ENCODE measurements around the gene GALP.
"Not testable (repeated sequence)": the region's sequence is repeated elsewhere in the genome, so short reads cannot be mapped to it uniquely, and the experiment has no call there.

Gene GALP

DNA sequence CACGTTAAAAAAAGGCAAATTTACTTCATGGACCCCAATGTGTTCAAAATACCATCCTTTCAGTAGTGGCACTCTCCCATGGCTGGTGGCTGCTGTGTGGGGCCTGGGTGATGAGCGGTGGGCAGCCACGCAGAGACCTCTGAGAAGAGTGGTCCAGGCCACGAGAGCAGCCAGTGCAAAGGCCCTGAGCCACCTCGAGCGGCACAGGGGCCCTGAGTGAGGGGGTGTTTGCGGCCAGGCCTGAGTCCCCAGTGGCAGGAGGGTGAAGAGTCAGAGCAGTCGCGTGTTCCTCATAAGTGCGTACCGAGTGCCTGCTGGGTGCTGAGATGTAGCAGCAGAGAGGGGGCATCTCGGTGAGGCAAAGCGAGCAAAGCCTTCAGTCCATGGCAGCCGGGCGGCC, 27.7 kb upstream of the GALP start:
- no peak for DNase-seq (ENCODE audit: low read depth in 2 of 2)

- not testable (repeated sequence) for DNase-seq (ENCODE audit: low read depth in 2 of 2)
Observed at GRCh38 chr19:56148955-56149655, 26.7 kb upstream of the GALP start.

GRCh38 chr19:56149656-56150038, 26.2 kb upstream of the GALP start:
- no peak for DNase-seq (ENCODE audit: low read depth in 2 of 2)

DNA sequence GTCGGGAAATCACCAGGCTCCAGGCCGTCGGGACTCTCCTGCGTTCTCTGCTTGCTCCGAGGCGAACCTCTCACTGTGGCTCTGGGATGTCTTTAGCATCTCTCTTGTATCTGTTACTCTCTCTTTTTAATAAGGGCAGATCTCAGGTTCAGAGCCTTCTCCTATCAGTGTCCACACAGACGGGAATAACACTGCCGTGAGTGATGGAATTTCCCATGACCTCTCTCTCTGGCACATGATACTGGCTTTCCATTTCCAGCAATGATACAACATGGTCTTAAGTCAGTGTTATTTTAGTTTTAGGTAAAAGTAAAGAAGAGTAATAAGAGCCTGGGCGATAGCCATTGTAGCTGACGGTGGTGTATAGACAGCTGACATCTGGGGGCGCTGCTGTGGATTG, 25.4 kb upstream of the GALP start:
- no peak for DNase-seq (ENCODE audit: low read depth in 2 of 2)

GRCh38 chr19:56152644-56153043, 23.2 kb upstream of the GALP start:
- no peak for DNase-seq (ENCODE audit: low read depth in 2 of 2)

DNA sequence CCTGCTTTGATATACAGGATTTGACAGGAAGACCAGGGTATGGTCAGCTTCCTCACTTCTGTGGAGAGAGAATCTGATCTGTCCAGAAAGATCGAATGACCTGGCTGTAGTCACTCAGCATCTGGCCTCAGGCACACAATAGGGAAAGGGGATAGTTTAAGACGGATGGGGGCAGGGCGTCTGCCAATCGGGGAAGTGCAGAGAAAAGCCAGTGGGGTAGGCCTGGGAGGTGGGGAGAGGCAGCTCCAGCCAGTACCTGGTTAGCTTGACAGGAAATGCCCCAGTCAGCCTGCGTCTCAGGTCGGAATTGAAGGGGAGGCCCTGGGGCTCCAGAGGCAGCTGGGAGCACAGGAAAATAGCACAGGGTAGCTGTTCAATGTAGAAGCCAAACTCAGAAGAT, 22.3 kb upstream of the GALP start:
- DNase-seq (ENCODE audit: low read depth in 2 of 2): no peak

GRCh38 chr19:56155124-56155687, 20.6 kb upstream of the GALP start:
- DNase-seq (ENCODE audit: low read depth in 2 of 2): no peak

DNA sequence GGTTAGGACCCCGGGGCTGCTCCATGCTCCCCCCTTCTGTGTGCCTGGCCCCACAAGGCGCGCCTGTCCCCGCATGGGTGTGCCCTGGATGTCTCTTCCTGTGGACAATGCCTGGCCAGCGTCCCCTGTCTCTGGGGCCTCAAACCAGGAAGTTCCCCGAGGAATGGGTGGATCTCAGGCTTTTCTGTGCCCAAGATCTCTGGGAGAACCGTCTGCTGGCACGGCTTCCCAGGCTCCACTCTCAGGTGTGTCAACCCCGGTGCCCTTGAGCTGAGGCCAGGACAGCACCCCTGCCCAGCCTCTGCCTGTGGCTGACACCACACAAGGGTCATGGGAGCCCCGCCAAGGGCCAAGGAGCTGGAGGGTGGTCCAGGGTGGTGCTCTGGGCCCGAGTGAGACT, 19.0 kb upstream of the GALP start:
- no peak for DNase-seq (ENCODE audit: low read depth in 2 of 2)

DNA sequence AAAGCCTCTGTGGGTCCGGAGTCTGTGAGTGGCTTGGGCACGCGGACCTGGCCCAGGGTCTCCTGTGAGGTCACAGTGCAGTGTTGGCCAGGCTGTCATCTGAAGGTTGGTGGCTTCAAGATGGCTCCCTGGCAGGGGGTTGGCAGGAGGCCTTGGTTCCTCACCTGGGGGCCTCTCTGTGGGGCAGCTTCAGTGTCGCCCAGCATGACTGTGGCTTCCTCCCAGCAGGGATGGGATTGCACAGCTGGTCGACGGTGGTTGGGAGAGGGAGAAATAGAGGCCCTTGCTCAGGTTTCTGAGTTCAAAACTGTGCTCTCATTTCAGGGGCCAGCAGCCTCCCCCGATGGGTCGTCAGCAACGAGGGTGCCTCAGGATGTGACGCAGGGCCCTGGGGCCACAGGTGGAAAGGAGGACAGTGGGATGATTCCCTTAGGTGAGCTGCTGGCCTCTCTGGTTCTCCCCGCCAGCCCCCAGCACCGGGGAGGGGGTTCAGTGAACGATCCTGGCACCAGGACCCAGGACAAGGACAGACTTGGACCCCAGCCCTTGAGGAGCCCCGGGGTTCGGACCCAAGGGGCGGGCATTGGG, 17.5 kb upstream of the GALP start:
- no peak for DNase-seq (ENCODE audit: low read depth in 2 of 2)

- no peak for DNase-seq (ENCODE audit: low read depth in 2 of 2)
Observed at GRCh38 chr19:56159009-56159559, 16.7 kb upstream of the GALP start.

GRCh38 chr19:56159622-56160271, 16.1 kb upstream of the GALP start:
- DNase-seq (ENCODE audit: low read depth in 2 of 2): no peak

DNA sequence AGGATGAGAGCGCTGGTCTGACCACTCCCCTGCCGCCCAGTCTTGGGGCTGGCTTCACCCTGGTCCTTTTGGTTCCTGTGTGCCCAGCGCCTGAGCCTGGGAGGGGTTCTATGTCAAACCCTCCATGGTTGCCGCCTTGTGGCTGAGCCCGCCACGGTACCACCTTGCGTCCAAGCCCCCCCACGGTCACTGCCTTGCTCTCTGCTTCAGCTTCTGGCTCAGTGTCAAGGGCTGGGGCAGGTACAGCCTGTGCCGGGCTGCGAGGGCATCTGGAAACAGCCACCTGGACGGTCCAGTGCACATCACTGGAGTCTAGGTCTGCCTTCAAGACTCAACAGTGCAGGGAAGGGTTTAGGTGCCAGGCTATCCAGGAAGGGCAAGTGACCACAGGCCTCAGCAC, 14.3 kb upstream of the GALP start:
- DNase-seq (ENCODE audit: low read depth in 2 of 2): no peak

DNA sequence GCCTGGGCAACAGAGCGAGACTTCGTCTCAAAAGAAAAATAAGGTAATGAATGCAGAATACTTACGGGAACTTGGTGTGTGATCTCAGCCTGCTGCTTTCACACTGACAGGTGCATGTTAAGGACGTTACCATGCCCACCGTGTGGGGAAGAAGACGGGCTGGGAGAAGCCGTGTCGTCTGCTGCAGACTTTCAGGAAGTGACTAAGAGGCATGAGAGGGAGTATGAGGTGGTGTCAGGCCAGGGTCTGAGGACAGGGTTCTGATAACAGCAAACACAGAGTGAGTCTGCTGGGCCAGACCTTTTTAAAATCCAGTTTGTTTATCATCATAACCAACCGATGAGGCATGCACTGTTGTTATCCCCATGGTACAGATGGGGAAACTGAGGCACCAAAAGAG, 13.6 kb upstream of the GALP start:
- DNase-seq (ENCODE audit: low read depth in 2 of 2): no peak

DNA sequence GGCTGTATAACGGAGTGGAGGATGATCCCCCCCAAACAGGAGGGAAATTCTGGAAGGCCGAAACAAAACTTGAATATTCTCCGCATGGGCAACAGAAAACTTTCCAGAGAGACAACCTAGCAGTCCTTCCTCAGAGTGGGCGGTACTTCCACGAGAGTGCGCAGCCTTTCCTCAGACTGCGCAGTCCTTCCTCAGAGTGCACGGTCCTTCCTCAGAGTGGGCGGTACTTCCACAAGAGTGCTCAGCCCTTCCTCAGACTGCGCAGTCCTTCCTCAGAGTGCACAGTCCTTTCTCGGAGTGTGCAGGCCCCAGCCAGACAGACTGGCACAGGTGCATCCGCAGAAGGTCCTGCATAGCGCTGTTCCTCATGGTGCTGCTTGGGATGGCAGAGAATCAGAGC, 12.7 kb upstream of the GALP start:
- DNase-seq (ENCODE audit: low read depth in 2 of 2): no peak

DNA sequence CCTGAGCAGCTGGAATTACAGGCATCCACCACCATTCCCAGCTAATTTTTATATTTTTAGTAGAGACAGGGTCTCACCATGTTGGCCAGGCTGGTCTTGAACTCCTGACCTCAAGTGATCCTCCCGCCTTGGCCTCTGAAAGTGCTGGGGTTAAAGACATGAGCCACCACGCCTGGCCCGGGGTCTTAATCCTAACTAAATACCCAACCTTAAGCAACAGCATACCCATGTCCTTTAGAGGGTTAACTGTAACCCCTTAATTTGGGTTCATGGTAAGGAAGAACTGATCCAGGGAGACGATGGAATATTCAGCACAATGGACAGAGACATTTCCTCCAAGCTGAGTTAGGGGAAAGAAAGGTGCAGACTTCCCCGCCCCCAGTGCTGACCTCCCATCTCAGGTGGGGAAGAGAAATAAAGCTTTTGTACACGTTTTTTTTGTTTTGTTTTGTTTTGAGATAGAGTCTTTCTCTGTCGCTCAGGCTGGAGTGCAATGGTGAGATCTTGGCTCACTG, 8.7 kb upstream of the GALP start:
- DNase-seq (ENCODE audit: low read depth in 2 of 2): no peak

GRCh38 chr19:56170261-56170660, 5.5 kb upstream of the GALP start:
- no peak for DNase-seq (ENCODE audit: low read depth in 2 of 2)

GRCh38 chr19:56174086-56174485, 1.7 kb upstream of the GALP start:
- DNase-seq (ENCODE audit: low read depth in 2 of 2): no peak

- DNase-seq (ENCODE audit: low read depth in 2 of 2): no peak
Observed at GRCh38 chr19:56174550-56174949, 1.3 kb upstream of the GALP start.

DNA sequence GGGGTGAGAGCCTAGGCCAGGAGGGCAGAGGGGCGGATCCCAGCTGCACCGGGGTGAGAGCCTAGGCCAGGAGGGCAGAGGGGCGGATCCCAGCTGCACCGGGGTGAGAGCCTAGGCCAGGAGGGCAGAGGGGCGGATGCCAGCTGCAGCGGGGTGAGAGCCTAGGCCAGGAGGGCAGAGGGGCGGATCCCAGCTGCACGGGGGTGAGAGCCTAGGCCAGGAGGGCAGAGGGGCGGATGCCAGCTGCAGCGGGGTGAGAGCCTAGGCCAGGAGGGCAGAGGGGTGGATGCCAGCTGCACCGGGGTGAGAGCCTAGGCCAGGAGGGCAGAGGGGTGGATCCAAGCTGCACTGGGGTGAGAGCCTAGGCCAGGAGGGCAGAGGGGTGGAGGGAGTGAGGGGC, 502 bp downstream of the GALP start:
- not testable (repeated sequence) for DNase-seq (ENCODE audit: low read depth in 2 of 2)

DNA sequence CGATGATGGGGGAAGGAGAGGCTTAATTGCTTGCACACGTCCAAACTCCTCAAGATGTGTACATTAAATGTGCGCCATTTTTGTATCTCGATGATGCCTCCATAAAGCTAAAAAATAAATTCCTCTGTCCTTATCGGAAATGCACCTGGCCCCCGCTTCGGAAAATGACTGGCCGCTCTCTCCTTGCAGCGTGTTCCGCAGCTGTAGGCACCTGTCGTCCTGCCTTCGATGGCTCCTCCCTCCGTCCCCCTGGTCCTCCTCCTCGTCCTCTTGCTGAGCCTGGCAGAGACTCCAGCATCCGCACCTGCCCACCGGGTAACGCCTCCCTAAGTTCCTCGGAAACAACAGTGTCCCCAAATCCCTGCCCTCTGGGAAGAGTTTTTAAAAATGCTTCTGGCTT, 1.1 kb downstream of the GALP start:
- DNase-seq (ENCODE audit: low read depth in 2 of 2): no peak

DNA sequence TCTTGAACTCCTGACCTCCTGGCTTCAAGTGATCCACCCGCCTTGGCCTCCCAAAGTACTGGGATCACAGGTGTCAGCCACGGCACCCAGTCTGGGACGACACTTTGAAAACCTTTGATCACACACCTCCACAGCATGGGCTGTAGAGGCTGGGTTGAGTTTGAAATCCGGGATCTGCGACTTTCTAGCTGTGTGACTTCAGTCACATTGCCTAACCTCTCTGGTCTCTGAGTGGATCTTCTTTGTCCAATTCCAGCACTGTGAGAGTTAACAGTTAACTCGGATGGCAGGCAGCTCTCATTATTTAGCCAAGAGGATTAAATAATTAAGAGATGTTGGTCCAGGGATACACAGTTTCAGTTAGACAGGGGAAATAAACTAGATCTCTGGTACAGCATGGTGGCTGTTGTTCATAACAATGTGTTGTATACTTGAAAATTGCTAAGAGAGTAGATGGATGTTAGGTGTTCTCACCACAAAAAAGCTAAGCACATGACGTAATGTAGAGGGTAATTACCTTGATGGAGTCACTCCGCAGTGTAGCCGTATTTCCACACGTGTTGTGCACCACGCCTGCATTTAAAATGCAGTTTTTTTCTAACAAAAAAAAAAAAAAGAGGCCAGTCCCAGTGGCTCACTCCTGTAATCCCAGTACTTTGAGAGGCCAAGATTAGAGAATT, 1.9 kb downstream of the GALP start:
- no peak for DNase-seq (ENCODE audit: low read depth in 2 of 2)

- DNase-seq (ENCODE audit: low read depth in 2 of 2): no peak
Observed at GRCh38 chr19:56189785-56190184, 14.0 kb downstream of the GALP start.
